Skeletal muscle tissue (tissue), 2 donors: ENCODE data around the gene SCAMP1. TPM values are rescaled to one million over a fixed set of nuclear protein-coding genes. Genes with fewer than 3 reads are reported as not detected.

Source experiments
- small RNA-seq: library from RNA; depleted of rRNA; stranded (forward); fragments of <200 nt; gene quantifications from one replicate; pipeline ENCODE3, GENCODE V24; 2014
- total RNA-seq: library from RNA; depleted of rRNA; stranded (reverse); fragments of >200 nt; gene quantifications from one replicate; pipeline ENCODE4 v1.2.3, GENCODE V29; 2014

Gene SCAMP1
- total RNA-seq, 1 donor from 2014 or later: 45.4 TPM

Small RNAs within 50 kb of the gene (small RNA-seq; reads per million reads assigned to genes)
- gene RF00019: not detected
- gene RNU6-183P: not detected

Other genes with a start within 250 kb of the SCAMP1 start
- gene AP3B1, start 65.9 kb upstream of the SCAMP1 start, total RNA-seq: 62.1 TPM